Endodermal cell (in vitro differentiated cells): ENCODE results near the gene LRRC70. TPM values are rescaled to one million over a fixed set of nuclear protein-coding genes. Genes with fewer than 3 reads are reported as not detected.

Experiments
- DNase-seq: peaks from one replicate; pipeline ENCODE4 v3.0.0-alpha.2; 2017
- H3K27ac ChIP-seq: 2 replicates; pipeline ENCODE4 v1.5.1; 2013; ENCODE audit warnings: mild to moderate bottlenecking, low read depth, low read length, moderate library complexity
- H3K27me3 ChIP-seq: 2 replicates; pipeline ENCODE4 v1.6.1; 2013; ENCODE audit warnings: mild to moderate bottlenecking, low read length, moderate library complexity; ENCODE audit not compliant: insufficient read depth, control insufficient read depth, poor library complexity, severe bottlenecking
- H3K36me3 ChIP-seq: 2 replicates; pipeline ENCODE4 v1.7.0; 2013; ENCODE audit warnings: mild to moderate bottlenecking, low read length, moderate library complexity; ENCODE audit not compliant: control insufficient read depth, insufficient read depth
- H3K4me1 ChIP-seq: one replicate; pipeline ENCODE4 v1.7.0; 2013; ENCODE audit warnings: low read length; ENCODE audit not compliant: control insufficient read depth, insufficient read depth
- H3K4me3 ChIP-seq: 2 replicates; pipeline ENCODE4 v1.5.1; 2013; ENCODE audit warnings: mild to moderate bottlenecking, low read length, moderate library complexity
- H3K9ac ChIP-seq: 2 replicates; pipeline ENCODE4 v1.6.1; 2013; ENCODE audit warnings: mild to moderate bottlenecking, low read length, moderate library complexity; ENCODE audit not compliant: poor library complexity, severe bottlenecking; ENCODE audit errors: extremely low read depth
- H3K9me3 ChIP-seq: 2 replicates; pipeline ENCODE4 v1.6.1; 2013; ENCODE audit warnings: mild to moderate bottlenecking, low read length, moderate library complexity; ENCODE audit not compliant: control insufficient read depth
- H3K27ac Mint-ChIP-seq: 2 replicates; pipeline ENCODE4 v1.8.0; 2020; ENCODE audit warnings: mixed read lengths
- H3K27me3 Mint-ChIP-seq: 2 replicates; pipeline ENCODE4 v1.8.0; 2021; ENCODE audit warnings: mild to moderate bottlenecking, mixed read lengths; ENCODE audit not compliant: insufficient read depth
- H3K36me3 Mint-ChIP-seq: 2 replicates; pipeline ENCODE4 v1.8.0; 2020; ENCODE audit warnings: low read depth, mixed read lengths
- H3K4me1 Mint-ChIP-seq: 2 replicates; pipeline ENCODE4 v1.8.0; 2020; ENCODE audit warnings: mixed read lengths
- H3K4me3 Mint-ChIP-seq: 2 replicates; pipeline ENCODE4 v1.8.0; 2020; ENCODE audit warnings: mild to moderate bottlenecking, moderate library complexity, mixed read lengths
- H3K9me3 Mint-ChIP-seq: 2 replicates; pipeline ENCODE4 v1.8.0; 2020; ENCODE audit warnings: mild to moderate bottlenecking, mixed read lengths
- CTCF ChIP-seq: fragments of 200-600 bp; sonication (generic); conservative IDR thresholded peaks from 2 replicates; pipeline ENCODE4 v1.5.0; 2021; ENCODE audit warnings: antibody characterized with exemption, mild to moderate bottlenecking
- WGBS, 2 experiments: methylation state at CpG; one replicate each; pipeline versions ENCODE4 v1.1.5 to v1.1.7; 2013; ENCODE audit warnings: missing lambda C conversion rate in 2 of 2, mixed read lengths in 1 of 2; ENCODE audit not compliant: insufficient coverage in 1 of 2, insufficient read length in 1 of 2; 5-methylcytosine and 5-hydroxymethylcytosine counted together
- total RNA-seq, 2 donors: library from RNA; stranded (reverse); fragmentation: NEBNext Ultra II Directional in 1 of 2; extraction: Animal tissue kit (Norgen Biotek cat#: 25700) in 1 of 2; gene quantifications; 2 replicates in 1 of 2; 3 replicates in 1 of 2; pipeline ENCODE4 v1.2.1, GENCODE V29; 2021

Gene LRRC70
- total RNA-seq, 2 donors from 2014 or later = 1.4 TPM

- Mint-ChIP-seq H3K4me3 (no peak overlapping the region), H3K36me3 (peaks cover 1% of the 10 kb centered on the region), H3K27me3 (no peaks in the 10 kb centered on the region), H3K9me3 (no peaks in the 10 kb centered on the region), H3K4me1 (peaks cover 10% of the 10 kb centered on the region), H3K27ac (no peak overlapping the region)
- no peaks in the 10 kb centered on the region for H3K36me3 ChIP-seq
- no peak overlapping the region for H3K9ac ChIP-seq
- H3K4me1 ChIP-seq = no peaks in the 10 kb centered on the region
- no peak for TF ChIP-seq CTCF
- no peaks in the 10 kb centered on the region for H3K27me3 ChIP-seq
- DNase-seq = no peak
- H3K9me3 ChIP-seq = no peaks in the 10 kb centered on the region
- H3K4me3 ChIP-seq = no peak overlapping the region
- 92% methylated on average over 1 of the region's 1 CpG; no CpG with 5 or more reads in 1 of the 2 experiments for WGBS, 2 experiments
- no peak overlapping the region for H3K27ac ChIP-seq
Measured at GRCh38 chr5:62575489-62575888, 3.1 kb upstream of the LRRC70 start.

GRCh38 chr5:62576570-62577170 is 1.9 kb upstream of the LRRC70 start:
- no peak overlapping the region for H3K4me3 Mint-ChIP-seq
- no peaks in the 10 kb centered on the region for H3K27me3 Mint-ChIP-seq
- Histone ChIP-seq H3K36me3 (no peaks in the 10 kb centered on the region), H3K4me3 (no peak overlapping the region), H3K27me3 (no peaks in the 10 kb centered on the region), H3K9ac (no peak overlapping the region), H3K27ac (no peak overlapping the region), H3K9me3 (no peaks in the 10 kb centered on the region), H3K4me1 (no peaks in the 10 kb centered on the region)
- no peak overlapping the region for H3K27ac Mint-ChIP-seq
- peaks cover 10% of the 10 kb centered on the region for H3K4me1 Mint-ChIP-seq
- WGBS, 2 experiments = 94 to 96% methylated on average over 4 of the region's 4 CpGs
- DNase-seq = no peak
- H3K36me3 Mint-ChIP-seq = peaks cover 3% of the 10 kb centered on the region
- TF ChIP-seq CTCF = no peak
- no peaks in the 10 kb centered on the region for H3K9me3 Mint-ChIP-seq

- no peak overlapping the region for H3K9ac ChIP-seq
- peaks cover 3% of the 10 kb centered on the region for H3K36me3 Mint-ChIP-seq
- H3K4me1 Mint-ChIP-seq = peaks cover 10% of the 10 kb centered on the region
- no peaks in the 10 kb centered on the region for H3K4me1 ChIP-seq
- no peaks in the 10 kb centered on the region for H3K9me3 ChIP-seq
- DNase-seq = no peak
- H3K4me3 ChIP-seq = no peak overlapping the region
- H3K9me3 Mint-ChIP-seq = no peaks in the 10 kb centered on the region
- no peak overlapping the region for H3K4me3 Mint-ChIP-seq
- H3K27ac ChIP-seq = no peak overlapping the region
- H3K27me3 ChIP-seq = no peaks in the 10 kb centered on the region
- no peaks in the 10 kb centered on the region for H3K27me3 Mint-ChIP-seq
- no peak for TF ChIP-seq CTCF
- H3K27ac Mint-ChIP-seq = no peak overlapping the region
- 78% methylated on average over 1 of the region's 1 CpG; no CpG with 5 or more reads in 1 of the 2 experiments for WGBS, 2 experiments
- H3K36me3 ChIP-seq = no peaks in the 10 kb centered on the region
Measured at GRCh38 chr5:62577488-62577887, 1.1 kb upstream of the LRRC70 start.
